HEK293 (cell line): ENCODE data around the gene ISL2.

ENCODE experiments used
- CTCF ChIA-PET: fragments of 350-600 bp; formaldehyde crosslinking; extraction: SDS; loops from one replicate; lab custom pipeline; 2021; ENCODE audit warnings: antibody characterized with exemption; lab: Yijun Ruan, JAX
- POLR2A ChIA-PET: fragments of 300-600 bp; formaldehyde crosslinking; extraction: SDS; loops from one replicate; lab custom pipeline; 2020; ENCODE audit warnings: antibody characterized with exemption, inconsistent platforms; lab: Yijun Ruan, JAX
- H3K27ac ChIP-seq: fragments of 200-500 bp; sonication (Bioruptor generic); 2 replicates; pipeline ENCODE4 v1.5.1; 2014; ENCODE audit warnings: low read depth, low read length, control low read depth, inconsistent platforms; ENCODE audit errors: extremely low read depth
- H3K36me3 ChIP-seq, 2 experiments: fragments of 200-500 bp in 1 of 2; sonication (Bioruptor generic) in 1 of 2; 1 replicate in 1 of 2; 2 replicates in 1 of 2; pipeline ENCODE4 v1.5.1; 2014 to 2017; ENCODE audit warnings: inconsistent platforms in 2 of 2, low read length in 2 of 2; ENCODE audit not compliant: control insufficient read depth in 2 of 2, insufficient read depth in 1 of 2
- H3K4me1 ChIP-seq: fragments of 200-500 bp; sonication (Bioruptor generic); 2 replicates; pipeline ENCODE4 v1.5.1; 2014; ENCODE audit warnings: mild to moderate bottlenecking, low read length, inconsistent platforms; ENCODE audit not compliant: control insufficient read depth, insufficient read depth
- H3K4me3 ChIP-seq: 2 replicates; pipeline ENCODE4 v1.5.1; 2011; ENCODE audit warnings: low read depth, mild to moderate bottlenecking, control low read depth, low read length, moderate library complexity
- H3K9me3 ChIP-seq: fragments of 200-500 bp; sonication (Bioruptor generic); 2 replicates; pipeline ENCODE4 v1.5.1; 2014; ENCODE audit warnings: low read depth, low read length, inconsistent platforms; ENCODE audit not compliant: control insufficient read depth, insufficient read depth
- GLI4 ChIP-seq: fragments of 450-650 bp; formaldehyde crosslinking; IDR thresholded peaks from 2 replicates; pipeline ENCODE4 v1.5.1; 2016; ENCODE audit warnings: missing biosample characterization, missing genetic modification characterization
- GLIS1 ChIP-seq: fragments of 450-650 bp; formaldehyde crosslinking; IDR thresholded peaks from 2 replicates; pipeline ENCODE4 v1.5.1; 2016; ENCODE audit warnings: missing biosample characterization, missing genetic modification characterization
- IKZF3 ChIP-seq: fragments of 450-650 bp; IDR thresholded peaks from 2 replicates; pipeline ENCODE4 v1.5.0; 2018; ENCODE audit warnings: missing biosample characterization, mild to moderate bottlenecking, missing genetic modification characterization, moderate library complexity
- KLF10 ChIP-seq: fragments of 450-650 bp; IDR thresholded peaks from 2 replicates; pipeline ENCODE4 v1.5.1; 2018; ENCODE audit warnings: missing biosample characterization, mild to moderate bottlenecking, missing genetic modification characterization
- PRDM1 ChIP-seq: fragments of 450-650 bp; formaldehyde crosslinking; IDR thresholded peaks from 2 replicates; pipeline ENCODE4; 2016; ENCODE audit warnings: missing biosample characterization, missing genetic modification characterization
- SALL2 ChIP-seq: fragments of 450-650 bp; formaldehyde crosslinking; IDR thresholded peaks from 2 replicates; pipeline ENCODE4 v1.5.0; 2017; ENCODE audit warnings: missing biosample characterization, mild to moderate bottlenecking, missing genetic modification characterization, borderline replicate concordance
- ZBTB8A ChIP-seq: fragments of 450-650 bp; formaldehyde crosslinking; IDR thresholded peaks from 2 replicates; pipeline ENCODE4 v1.5.1; 2016; ENCODE audit warnings: missing biosample characterization, missing genetic modification characterization
- ZNF121 ChIP-seq: fragments of 450-650 bp; formaldehyde crosslinking; IDR thresholded peaks from 2 replicates; pipeline ENCODE4 v1.5.1; 2016; ENCODE audit warnings: missing biosample characterization, missing genetic modification characterization
- ZNF146 ChIP-seq: fragments of 450-650 bp; formaldehyde crosslinking; IDR thresholded peaks from 2 replicates; pipeline ENCODE4 v1.5.1; 2016; ENCODE audit warnings: missing biosample characterization, missing genetic modification characterization
- ZNF174 ChIP-seq: fragments of 450-650 bp; formaldehyde crosslinking; IDR thresholded peaks from 2 replicates; pipeline ENCODE4 v1.5.0; 2017; ENCODE audit warnings: missing biosample characterization, mild to moderate bottlenecking, missing genetic modification characterization
- ZNF221 ChIP-seq: fragments of 450-650 bp; formaldehyde crosslinking; IDR thresholded peaks from 2 replicates; pipeline ENCODE4 v1.5.1; 2017; ENCODE audit warnings: missing biosample characterization, missing genetic modification characterization, borderline replicate concordance
- ZNF239 ChIP-seq: fragments of 450-650 bp; formaldehyde crosslinking; IDR thresholded peaks from 2 replicates; pipeline ENCODE4 v1.5.1; 2016; ENCODE audit warnings: missing biosample characterization, missing genetic modification characterization
- ZNF394 ChIP-seq: fragments of 450-650 bp; formaldehyde crosslinking; IDR thresholded peaks from 2 replicates; pipeline ENCODE4 v1.5.1; 2016; ENCODE audit warnings: missing biosample characterization, missing genetic modification characterization, mild to moderate bottlenecking, moderate library complexity, borderline replicate concordance
- ZNF544 ChIP-seq: fragments of 450-650 bp; formaldehyde crosslinking; IDR thresholded peaks from 2 replicates; pipeline ENCODE4 v1.5.0; 2017; ENCODE audit warnings: missing biosample characterization, missing genetic modification characterization
- ZNF571 ChIP-seq: fragments of 450-650 bp; formaldehyde crosslinking; IDR thresholded peaks from 2 replicates; pipeline ENCODE4 v1.5.0; 2017; ENCODE audit warnings: missing biosample characterization, missing genetic modification characterization
- ZNF600 ChIP-seq: fragments of 450-650 bp; formaldehyde crosslinking; IDR thresholded peaks from 2 replicates; pipeline ENCODE4 v1.5.1; 2016; ENCODE audit warnings: missing biosample characterization, missing genetic modification characterization
- ZNF654 ChIP-seq: fragments of 450-650 bp; formaldehyde crosslinking; IDR thresholded peaks from 2 replicates; pipeline ENCODE4 v1.5.1; 2016; ENCODE audit warnings: low read depth, missing biosample characterization, missing genetic modification characterization
- ZNF791 ChIP-seq: fragments of 450-650 bp; formaldehyde crosslinking; IDR thresholded peaks from 2 replicates; pipeline ENCODE4 v1.5.1; 2016; ENCODE audit warnings: missing biosample characterization, missing genetic modification characterization
- TF ChIP-seq, protein P1 (sequence below): fragments of 450-650 bp; formaldehyde crosslinking; IDR thresholded peaks from 2 replicates; pipeline ENCODE4 v1.5.1; 2016; ENCODE audit warnings: missing biosample characterization, missing genetic modification characterization
- TF ChIP-seq, protein P2 (sequence below): fragments of 450-650 bp; formaldehyde crosslinking; IDR thresholded peaks from 2 replicates; pipeline ENCODE4 v1.5.1; 2016; ENCODE audit warnings: missing biosample characterization, missing genetic modification characterization
- TF ChIP-seq, protein P3 (sequence below): fragments of 450-650 bp; formaldehyde crosslinking; IDR thresholded peaks from 2 replicates; pipeline ENCODE4 v1.5.1; 2017; ENCODE audit warnings: missing biosample characterization, missing genetic modification characterization
- TF ChIP-seq, protein P4 (sequence below): fragments of 450-650 bp; formaldehyde crosslinking; IDR thresholded peaks from 2 replicates; pipeline ENCODE4 v1.5.1; 2017; ENCODE audit warnings: missing biosample characterization, missing genetic modification characterization
- TF ChIP-seq, protein P5 (sequence below): fragments of 450-650 bp; formaldehyde crosslinking; IDR thresholded peaks from 2 replicates; pipeline ENCODE4 v1.5.1; 2017; ENCODE audit warnings: missing biosample characterization, mild to moderate bottlenecking, missing genetic modification characterization, moderate library complexity

ISL2 gene

DNA sequence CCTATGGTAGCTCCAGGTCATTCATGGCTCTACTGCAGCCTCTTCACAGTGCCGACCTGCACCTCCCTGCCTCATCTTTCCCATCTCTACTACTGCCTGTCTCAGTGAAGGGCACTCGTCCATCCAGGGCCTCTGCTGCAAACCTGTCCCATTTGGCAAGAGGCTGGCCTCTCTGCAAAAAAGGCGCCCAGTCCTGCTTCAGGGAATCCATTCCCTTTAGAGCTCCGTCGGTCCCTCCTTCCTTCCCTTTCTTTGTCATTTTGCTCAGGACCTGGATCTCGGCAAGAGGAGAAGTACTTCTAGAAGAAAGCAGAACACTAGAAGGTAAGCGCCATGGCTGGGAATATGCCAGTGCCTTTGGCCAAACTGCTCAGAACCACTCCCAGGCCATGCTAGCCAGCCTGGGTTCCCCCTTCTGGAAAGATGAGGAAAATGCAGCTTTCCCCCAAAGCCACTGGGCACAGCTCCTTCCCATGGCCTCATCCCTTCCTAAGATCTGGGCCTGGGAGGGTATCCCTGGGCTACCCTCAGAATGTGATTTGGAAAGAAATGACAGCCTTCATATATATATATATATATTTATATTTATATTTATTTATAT, 6.4 kb upstream of the ISL2 start:
- H3K27ac ChIP-seq, result no peak overlapping the region
- POLR2A ChIA-PET, result interaction anchor here (0.5 to 2.8 kb wide), 3 partner anchors 8 to 19 kb away, joined by 3 to 24 read pairs (median 3); partner anchors contain the start of gene ETFA
- TF ChIP-seq ZNF600, result peak; percentile 55
- peak; percentile 69 for TF ChIP-seq IKZF3 (tag by site-specific recombination)
- TF ChIP-seq ZNF654 (tag by site-specific recombination), result peak; percentile 6; the same call in 1 of the 2 replicates
- no peak for TF ChIP-seq ZNF221 (tag by site-specific recombination)
- H3K4me1 ChIP-seq, result peaks cover 9% of the 10 kb centered on the region
- CTCF ChIA-PET, result interaction anchor here (0.6 to 3.5 kb wide), 22 partner anchors 9 to 195 kb away, joined by 3 to 32 read pairs (median 4); partner anchors contain the start of gene ETFA
- H3K36me3 ChIP-seq, result no peaks in the 10 kb centered on the region
- no peaks in the 10 kb centered on the region for H3K9me3 ChIP-seq
- H3K4me3 ChIP-seq, result no peak overlapping the region

DNA sequence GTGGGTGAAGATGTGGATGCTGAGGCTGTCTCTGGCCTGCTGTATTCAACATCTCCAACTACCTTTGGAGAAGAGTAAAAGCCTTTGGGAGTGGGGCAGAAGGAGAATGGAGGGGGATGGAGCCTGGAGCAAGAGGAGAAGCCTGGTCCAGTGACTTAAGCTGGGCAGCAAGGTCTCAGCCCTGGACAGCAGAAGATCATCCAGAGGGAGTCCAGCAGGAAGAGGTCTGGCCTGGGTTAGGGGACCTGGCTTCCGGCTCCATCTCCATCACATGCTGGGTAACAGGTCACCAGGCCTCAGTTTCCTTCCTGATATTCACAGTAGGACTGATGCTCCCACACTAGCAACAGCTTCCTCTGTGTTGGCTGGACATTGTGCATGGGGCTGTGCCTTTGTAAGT, 3.8 kb upstream of the ISL2 start:
- TF ChIP-seq, protein P1, sequence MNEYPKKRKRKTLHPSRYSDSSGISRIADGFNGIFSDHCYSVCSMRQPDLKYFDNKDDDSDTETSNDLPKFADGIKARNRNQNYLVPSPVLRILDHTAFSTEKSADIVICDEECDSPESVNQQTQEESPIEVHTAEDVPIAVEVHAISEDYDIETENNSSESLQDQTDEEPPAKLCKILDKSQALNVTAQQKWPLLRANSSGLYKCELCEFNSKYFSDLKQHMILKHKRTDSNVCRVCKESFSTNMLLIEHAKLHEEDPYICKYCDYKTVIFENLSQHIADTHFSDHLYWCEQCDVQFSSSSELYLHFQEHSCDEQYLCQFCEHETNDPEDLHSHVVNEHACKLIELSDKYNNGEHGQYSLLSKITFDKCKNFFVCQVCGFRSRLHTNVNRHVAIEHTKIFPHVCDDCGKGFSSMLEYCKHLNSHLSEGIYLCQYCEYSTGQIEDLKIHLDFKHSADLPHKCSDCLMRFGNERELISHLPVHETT (tag by site-specific recombination), result no peak
- TF ChIP-seq, protein P2, sequence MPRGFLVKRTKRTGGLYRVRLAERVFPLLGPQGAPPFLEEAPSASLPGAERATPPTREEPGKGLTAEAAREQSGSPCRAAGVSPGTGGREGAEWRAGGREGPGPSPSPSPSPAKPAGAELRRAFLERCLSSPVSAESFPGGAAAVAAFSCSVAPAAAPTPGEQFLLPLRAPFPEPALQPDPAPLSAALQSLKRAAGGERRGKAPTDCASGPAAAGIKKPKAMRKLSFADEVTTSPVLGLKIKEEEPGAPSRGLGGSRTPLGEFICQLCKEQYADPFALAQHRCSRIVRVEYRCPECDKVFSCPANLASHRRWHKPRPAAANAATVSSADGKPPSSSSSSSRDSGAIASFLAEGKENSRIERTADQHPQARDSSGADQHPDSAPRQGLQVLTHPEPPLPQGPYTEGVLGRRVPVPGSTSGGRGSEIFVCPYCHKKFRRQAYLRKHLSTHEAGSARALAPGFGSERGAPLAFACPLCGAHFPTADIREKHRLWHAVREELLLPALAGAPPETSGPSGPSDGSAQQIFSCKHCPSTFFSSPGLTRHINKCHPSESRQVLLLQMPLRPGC (tag by site-specific recombination), result no peak
- TF ChIP-seq, protein P3, sequence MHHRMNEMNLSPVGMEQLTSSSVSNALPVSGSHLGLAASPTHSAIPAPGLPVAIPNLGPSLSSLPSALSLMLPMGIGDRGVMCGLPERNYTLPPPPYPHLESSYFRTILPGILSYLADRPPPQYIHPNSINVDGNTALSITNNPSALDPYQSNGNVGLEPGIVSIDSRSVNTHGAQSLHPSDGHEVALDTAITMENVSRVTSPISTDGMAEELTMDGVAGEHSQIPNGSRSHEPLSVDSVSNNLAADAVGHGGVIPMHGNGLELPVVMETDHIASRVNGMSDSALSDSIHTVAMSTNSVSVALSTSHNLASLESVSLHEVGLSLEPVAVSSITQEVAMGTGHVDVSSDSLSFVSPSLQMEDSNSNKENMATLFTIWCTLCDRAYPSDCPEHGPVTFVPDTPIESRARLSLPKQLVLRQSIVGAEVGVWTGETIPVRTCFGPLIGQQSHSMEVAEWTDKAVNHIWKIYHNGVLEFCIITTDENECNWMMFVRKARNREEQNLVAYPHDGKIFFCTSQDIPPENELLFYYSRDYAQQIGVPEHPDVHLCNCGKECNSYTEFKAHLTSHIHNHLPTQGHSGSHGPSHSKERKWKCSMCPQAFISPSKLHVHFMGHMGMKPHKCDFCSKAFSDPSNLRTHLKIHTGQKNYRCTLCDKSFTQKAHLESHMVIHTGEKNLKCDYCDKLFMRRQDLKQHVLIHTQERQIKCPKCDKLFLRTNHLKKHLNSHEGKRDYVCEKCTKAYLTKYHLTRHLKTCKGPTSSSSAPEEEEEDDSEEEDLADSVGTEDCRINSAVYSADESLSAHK, result no peak
- TF ChIP-seq ZNF174, result no peak
- TF ChIP-seq ZNF121, result no peak
- peaks cover 10% of the 10 kb centered on the region for H3K4me1 ChIP-seq
- H3K27ac ChIP-seq, result no peak overlapping the region
- H3K36me3 ChIP-seq, result no peaks in the 10 kb centered on the region
- no peak overlapping the region for H3K4me3 ChIP-seq
- CTCF ChIA-PET, result interaction anchor here (0.8 to 4.1 kb wide), 5 partner anchors 12 to 142 kb away, joined by 3 to 14 read pairs (median 3); no protein-coding TSS in a partner anchor
- POLR2A ChIA-PET, result interaction anchor here (0.6 to 1.7 kb wide), 3 partner anchors 13 to 83 kb away, joined by 3 to 4 read pairs (median 3); no protein-coding TSS in a partner anchor
- no peaks in the 10 kb centered on the region for H3K9me3 ChIP-seq

DNA sequence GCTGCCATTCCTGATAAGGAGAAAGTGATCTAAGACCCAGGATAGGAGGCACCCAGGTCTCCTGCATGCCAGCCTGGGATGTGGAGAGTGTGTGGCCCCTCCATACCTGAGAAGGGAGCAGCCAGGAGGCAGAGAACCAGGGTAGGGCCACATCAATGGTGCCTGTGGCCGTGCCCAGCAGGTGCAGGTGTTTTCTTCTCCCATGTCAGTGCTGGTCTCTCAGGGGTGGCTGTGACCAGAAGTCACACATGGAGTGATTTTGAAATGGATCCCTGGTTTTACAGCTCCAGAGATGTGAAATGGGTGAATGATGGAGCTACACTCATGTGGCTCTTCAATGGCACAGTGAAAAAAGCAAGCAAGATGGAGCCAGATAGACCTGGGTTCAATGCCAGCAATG, 3.3 kb upstream of the ISL2 start:
- Histone ChIP-seq H3K27ac (no peak overlapping the region), H3K36me3 (no peaks in the 10 kb centered on the region), H3K9me3 (no peaks in the 10 kb centered on the region), H3K4me3 (no peak overlapping the region), H3K4me1 (peaks cover 5% of the 10 kb centered on the region)
- CTCF ChIA-PET, result interaction anchor here (0.8 to 4.1 kb wide), 8 partner anchors 9 to 148 kb away, joined by 3 to 14 read pairs (median 3); no protein-coding TSS in a partner anchor
- POLR2A ChIA-PET, result interaction anchor here (0.6 to 1.7 kb wide), 4 partner anchors 12 to 105 kb away, joined by 3 to 4 read pairs (median 4); no protein-coding TSS in a partner anchor
- no peak for TF ChIP-seq SALL2
- no peak for TF ChIP-seq ZNF791
- no peak for TF ChIP-seq ZNF146 (tag by site-specific recombination)
- no peak for TF ChIP-seq GLIS1 (tag by site-specific recombination)
- TF ChIP-seq ZNF239 (tag by site-specific recombination), result no peak
- TF ChIP-seq ZBTB8A (tag by site-specific recombination), result no peak
- TF ChIP-seq, protein P4, sequence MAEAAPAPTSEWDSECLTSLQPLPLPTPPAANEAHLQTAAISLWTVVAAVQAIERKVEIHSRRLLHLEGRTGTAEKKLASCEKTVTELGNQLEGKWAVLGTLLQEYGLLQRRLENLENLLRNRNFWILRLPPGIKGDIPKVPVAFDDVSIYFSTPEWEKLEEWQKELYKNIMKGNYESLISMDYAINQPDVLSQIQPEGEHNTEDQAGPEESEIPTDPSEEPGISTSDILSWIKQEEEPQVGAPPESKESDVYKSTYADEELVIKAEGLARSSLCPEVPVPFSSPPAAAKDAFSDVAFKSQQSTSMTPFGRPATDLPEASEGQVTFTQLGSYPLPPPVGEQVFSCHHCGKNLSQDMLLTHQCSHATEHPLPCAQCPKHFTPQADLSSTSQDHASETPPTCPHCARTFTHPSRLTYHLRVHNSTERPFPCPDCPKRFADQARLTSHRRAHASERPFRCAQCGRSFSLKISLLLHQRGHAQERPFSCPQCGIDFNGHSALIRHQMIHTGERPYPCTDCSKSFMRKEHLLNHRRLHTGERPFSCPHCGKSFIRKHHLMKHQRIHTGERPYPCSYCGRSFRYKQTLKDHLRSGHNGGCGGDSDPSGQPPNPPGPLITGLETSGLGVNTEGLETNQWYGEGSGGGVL (tag by site-specific recombination), result no peak
- TF ChIP-seq, protein P5, sequence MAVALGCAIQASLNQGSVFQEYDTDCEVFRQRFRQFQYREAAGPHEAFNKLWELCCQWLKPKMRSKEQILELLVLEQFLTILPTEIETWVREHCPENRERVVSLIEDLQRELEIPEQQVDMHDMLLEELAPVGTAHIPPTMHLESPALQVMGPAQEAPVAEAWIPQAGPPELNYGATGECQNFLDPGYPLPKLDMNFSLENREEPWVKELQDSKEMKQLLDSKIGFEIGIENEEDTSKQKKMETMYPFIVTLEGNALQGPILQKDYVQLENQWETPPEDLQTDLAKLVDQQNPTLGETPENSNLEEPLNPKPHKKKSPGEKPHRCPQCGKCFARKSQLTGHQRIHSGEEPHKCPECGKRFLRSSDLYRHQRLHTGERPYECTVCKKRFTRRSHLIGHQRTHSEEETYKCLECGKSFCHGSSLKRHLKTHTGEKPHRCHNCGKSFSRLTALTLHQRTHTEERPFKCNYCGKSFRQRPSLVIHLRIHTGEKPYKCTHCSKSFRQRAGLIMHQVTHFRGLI (tag by site-specific recombination), result no peak
- no peak for TF ChIP-seq PRDM1 (tag by site-specific recombination)
- TF ChIP-seq ZNF571, result no peak
- no peak for TF ChIP-seq KLF10 (tag by site-specific recombination)
- no peak for TF ChIP-seq ZNF544 (tag by site-specific recombination)
- no peak for TF ChIP-seq GLI4 (tag by site-specific recombination)
- no peak for TF ChIP-seq ZNF394 (tag by site-specific recombination)
